ENCODE data around the gene TMC1. TPM values are rescaled to one million over a fixed set of nuclear protein-coding genes. Genes with fewer than 3 reads are reported as not detected.

Gene TMC1
- total RNA-seq, 4 donors from 2014 or later: 0.32 TPM; not detected in 3

DNA sequence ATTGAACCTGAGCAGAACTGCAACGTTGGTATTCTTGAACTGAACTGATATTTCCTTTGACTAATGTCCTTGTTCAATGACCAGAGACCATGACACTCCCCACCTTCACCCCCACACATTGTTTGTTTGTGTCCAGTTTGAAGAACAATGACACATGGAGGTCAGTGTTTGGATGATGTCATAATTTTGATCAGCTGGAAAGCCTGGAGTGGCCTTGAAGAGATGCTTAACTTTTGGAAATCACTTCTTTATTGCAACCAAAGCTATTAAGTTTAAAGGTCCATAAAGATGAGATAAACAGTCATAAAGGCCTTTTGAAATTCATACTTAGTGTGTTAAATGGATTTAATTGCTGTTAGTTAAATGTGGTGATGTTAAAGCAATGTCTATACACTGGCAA lies 92.7 kb downstream of the TMC1 start:
- in situ Hi-C loops (cut with MboI; ENCODE audit: low pct_ligation_motif_present in 1 of 4, low pct_unique_long_range_greater_than_20kb in 1 of 4, low sequenced_read_pairs in 3 of 4) (loop anchor here in 2 of 4 donors (25.0 kb wide), 2 partner anchors 198 to 577 kb away; no protein-coding TSS in a partner anchor), intact Hi-C loops (cut with DNase I; ENCODE audit: low total_unique reads) (no loop called here)
- DNase-seq: no peak
- TF ChIP-seq POLR2A (IDR thresholded peaks at IDR 0.05) (no peak), EP300 (IDR thresholded peaks at IDR 0.05; ENCODE audit: low read depth) (no peak), POLR2AphosphoS5 (IDR thresholded peaks at IDR 0.05) (no peak)
- TF ChIP-seq, protein P1, sequence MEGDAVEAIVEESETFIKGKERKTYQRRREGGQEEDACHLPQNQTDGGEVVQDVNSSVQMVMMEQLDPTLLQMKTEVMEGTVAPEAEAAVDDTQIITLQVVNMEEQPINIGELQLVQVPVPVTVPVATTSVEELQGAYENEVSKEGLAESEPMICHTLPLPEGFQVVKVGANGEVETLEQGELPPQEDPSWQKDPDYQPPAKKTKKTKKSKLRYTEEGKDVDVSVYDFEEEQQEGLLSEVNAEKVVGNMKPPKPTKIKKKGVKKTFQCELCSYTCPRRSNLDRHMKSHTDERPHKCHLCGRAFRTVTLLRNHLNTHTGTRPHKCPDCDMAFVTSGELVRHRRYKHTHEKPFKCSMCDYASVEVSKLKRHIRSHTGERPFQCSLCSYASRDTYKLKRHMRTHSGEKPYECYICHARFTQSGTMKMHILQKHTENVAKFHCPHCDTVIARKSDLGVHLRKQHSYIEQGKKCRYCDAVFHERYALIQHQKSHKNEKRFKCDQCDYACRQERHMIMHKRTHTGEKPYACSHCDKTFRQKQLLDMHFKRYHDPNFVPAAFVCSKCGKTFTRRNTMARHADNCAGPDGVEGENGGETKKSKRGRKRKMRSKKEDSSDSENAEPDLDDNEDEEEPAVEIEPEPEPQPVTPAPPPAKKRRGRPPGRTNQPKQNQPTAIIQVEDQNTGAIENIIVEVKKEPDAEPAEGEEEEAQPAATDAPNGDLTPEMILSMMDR (IDR thresholded peaks at IDR 0.05): no peak
- 0 to 20% methylated on average over 1 of the region's 1 CpG for WGBS, 2 donors (ENCODE audit: low coverage in 1 of 2)
- no peak overlapping the region for H3K27ac ChIP-seq
- H3K9me3 ChIP-seq: no peaks in the 10 kb centered on the region
- no peaks in the 10 kb centered on the region for H3K27me3 ChIP-seq
- no peak overlapping the region for H3K4me3 ChIP-seq
- H3K4me1 ChIP-seq: peaks cover 0 to 3% (median 0%) of the 10 kb centered on the region in 4 donors
- H3K36me3 ChIP-seq: no peaks in the 10 kb centered on the region

DNA sequence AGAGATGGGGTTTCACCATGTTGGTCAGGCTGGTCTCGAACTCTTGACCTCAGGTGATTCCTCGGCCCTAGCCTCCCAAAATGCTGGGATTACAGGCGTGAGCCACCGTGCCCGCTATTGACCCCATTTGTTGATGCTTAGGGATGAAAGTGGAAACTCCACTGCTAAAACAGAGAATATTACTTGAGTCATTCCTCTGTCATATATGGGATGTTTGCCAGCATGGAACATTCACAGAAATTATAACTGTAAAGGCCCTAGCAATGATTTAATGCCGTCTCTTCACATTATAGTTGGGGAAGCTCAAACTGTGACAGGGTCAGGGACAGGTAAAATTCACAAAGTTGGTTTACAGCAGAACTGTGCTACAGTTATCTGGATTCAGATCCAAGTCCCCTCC lies 94.5 kb downstream of the TMC1 start:
- Histone ChIP-seq H3K4me1 (peaks cover 0 to 3% (median 0%) of the 10 kb centered on the region in 4 donors), H3K4me3 (no peak overlapping the region), H3K36me3 (no peaks in the 10 kb centered on the region), H3K27ac (no peak overlapping the region), H3K9me3 (no peaks in the 10 kb centered on the region), H3K27me3 (no peaks in the 10 kb centered on the region)
- intact Hi-C loops (cut with DNase I; ENCODE audit: low total_unique reads) (no loop called here), in situ Hi-C loops (cut with MboI; ENCODE audit: low pct_ligation_motif_present in 1 of 4, low pct_unique_long_range_greater_than_20kb in 1 of 4, low sequenced_read_pairs in 3 of 4) (loop anchor here in 2 of 4 donors (25.0 kb wide), 2 partner anchors 196 to 579 kb away; no protein-coding TSS in a partner anchor)
- TF ChIP-seq EP300 (IDR thresholded peaks at IDR 0.05; ENCODE audit: low read depth) (no peak), POLR2AphosphoS5 (IDR thresholded peaks at IDR 0.05) (no peak), POLR2A (IDR thresholded peaks at IDR 0.05) (no peak)
- TF ChIP-seq, protein P1 (IDR thresholded peaks at IDR 0.05): no peak
- no peak for DNase-seq
- 84 to 96% methylated on average over 3 to 6 of the region's 6 CpGs for WGBS, 2 donors (ENCODE audit: low coverage in 1 of 2)

DNA sequence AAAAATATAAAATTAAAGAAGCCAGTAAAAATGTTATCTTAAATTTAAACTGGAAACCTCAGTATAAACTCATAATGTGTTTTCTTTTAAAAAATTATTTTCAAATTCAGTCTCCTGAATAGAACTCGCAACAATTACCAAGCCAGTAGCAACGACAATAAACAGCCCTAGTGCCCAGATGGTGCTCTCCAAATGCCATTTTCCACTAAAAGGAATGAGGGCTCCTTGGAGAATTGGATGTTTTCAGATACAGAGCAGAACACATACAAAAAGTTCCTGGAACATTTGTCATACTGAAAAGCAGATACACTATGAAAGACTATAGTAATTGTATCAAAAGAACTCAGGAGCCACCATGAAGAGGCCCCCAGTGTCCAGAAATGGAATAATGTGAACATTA lies 97.4 kb downstream of the TMC1 start:
- no peaks in the 10 kb centered on the region for H3K27me3 ChIP-seq
- TF ChIP-seq POLR2A (IDR thresholded peaks at IDR 0.05): no peak
- TF ChIP-seq, protein P1 (IDR thresholded peaks at IDR 0.05): no peak
- TF ChIP-seq EP300 (IDR thresholded peaks at IDR 0.05; ENCODE audit: low read depth): no peak
- TF ChIP-seq POLR2AphosphoS5 (IDR thresholded peaks at IDR 0.05): no peak
- no peaks in the 10 kb centered on the region for H3K36me3 ChIP-seq
- H3K4me3 ChIP-seq: no peak overlapping the region
- 87% methylated on average over 2 of the region's 2 CpGs; no CpG with 5 or more reads in 1 of the 2 donors for whole genome bisulfite sequencing, 2 donors (ENCODE audit: low coverage in 1 of 2)
- H3K27ac ChIP-seq: no peak overlapping the region
- no peaks in the 10 kb centered on the region for H3K9me3 ChIP-seq
- in situ Hi-C loops (cut with MboI; ENCODE audit: low pct_ligation_motif_present in 1 of 4, low pct_unique_long_range_greater_than_20kb in 1 of 4, low sequenced_read_pairs in 3 of 4): loop anchor here in 2 of 4 donors (25.0 kb wide), 2 partner anchors 193 to 582 kb away; no protein-coding TSS in a partner anchor
- peaks cover 0 to 3% (median 0%) of the 10 kb centered on the region in 4 donors for H3K4me1 ChIP-seq
- DNase-seq: no peak
- intact Hi-C loops (cut with DNase I; ENCODE audit: low total_unique reads): no loop called here

DNA sequence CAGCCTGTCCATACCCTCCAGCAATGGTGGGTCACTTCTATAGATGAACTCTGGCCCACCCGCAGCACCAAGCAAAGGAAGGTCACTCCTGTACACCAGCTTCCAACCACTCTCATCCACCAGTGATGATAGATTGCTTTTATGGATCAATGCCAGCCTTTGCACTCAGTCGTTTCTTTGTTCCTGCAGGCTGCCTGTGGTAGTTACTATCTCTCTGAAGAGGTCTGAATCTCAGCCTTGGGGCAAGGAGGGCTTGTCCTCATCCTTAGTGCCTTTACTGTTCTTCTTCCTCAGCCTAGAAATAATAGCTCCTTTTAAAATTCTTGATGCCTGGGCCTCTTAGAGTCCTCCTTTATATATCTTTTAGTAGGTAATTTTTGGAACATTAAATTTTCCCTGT lies 100.8 kb downstream of the TMC1 start:
- TF ChIP-seq EP300 (IDR thresholded peaks at IDR 0.05; ENCODE audit: low read depth): no peak
- no peak for TF ChIP-seq POLR2AphosphoS5 (IDR thresholded peaks at IDR 0.05)
- TF ChIP-seq, protein P1 (IDR thresholded peaks at IDR 0.05): no peak
- no peak for TF ChIP-seq POLR2A (IDR thresholded peaks at IDR 0.05)
- Histone ChIP-seq H3K27me3 (no peaks in the 10 kb centered on the region), H3K27ac (no peak overlapping the region), H3K36me3 (no peaks in the 10 kb centered on the region), H3K4me3 (no peak overlapping the region), H3K9me3 (no peaks in the 10 kb centered on the region), H3K4me1 (no peaks in the 10 kb centered on the region)
- DNase-seq: no peak
- in situ Hi-C loops (cut with MboI; ENCODE audit: low pct_ligation_motif_present in 1 of 4, low pct_unique_long_range_greater_than_20kb in 1 of 4, low sequenced_read_pairs in 3 of 4): loop anchor here in 2 of 4 donors (25.0 kb wide), 2 partner anchors 190 to 585 kb away; no protein-coding TSS in a partner anchor
- 70 to 76% methylated on average over 2 of the region's 2 CpGs for WGBS, 2 donors (ENCODE audit: low coverage in 1 of 2)
- intact Hi-C loops (cut with DNase I; ENCODE audit: low total_unique reads): no loop called here

All from transverse colon (tissue), 4 donors.